Suprapubic skin (tissue), 4 donors: ENCODE measurements around the gene KDM8. TPM values are rescaled to one million over a fixed set of nuclear protein-coding genes. Genes with fewer than 3 reads are reported as not detected.
"Not testable (repeated sequence)": the region's sequence is repeated elsewhere in the genome, so short reads cannot be mapped to it uniquely, and the experiment has no call there.

Experiments used
- DNase-seq, 2 donors: peaks; one replicate each; pipeline ENCODE4 v3.0.0-alpha.2; 2019; ENCODE audit warnings: low spot score in 2 of 2
- H3K27ac ChIP-seq: fragments of 200-600 bp; sonication (generic); one replicate; pipeline ENCODE4 v1.5.1; 2019
- H3K27me3 ChIP-seq: fragments of 200-600 bp; sonication (generic); one replicate; pipeline ENCODE4 v1.5.1; 2019
- H3K36me3 ChIP-seq: fragments of 200-600 bp; sonication (generic); one replicate; pipeline ENCODE4 v1.5.1; 2019
- H3K4me1 ChIP-seq: fragments of 200-600 bp; sonication (generic); one replicate; pipeline ENCODE4 v1.5.1; 2019
- H3K4me3 ChIP-seq: fragments of 200-600 bp; sonication (generic); one replicate; pipeline ENCODE4 v1.5.1; 2019; ENCODE audit warnings: mild to moderate bottlenecking
- H3K9me3 ChIP-seq: fragments of 200-600 bp; sonication (generic); one replicate; pipeline ENCODE4 v1.5.1; 2019
- EP300 ChIP-seq: sonication (generic); formaldehyde crosslinking; IDR thresholded peaks from one replicate; pipeline ENCODE4 v1.6.1; 2017; ENCODE audit warnings: antibody characterized with exemption
- POLR2A ChIP-seq, 2 donors: fragments of 450-650 bp; IDR thresholded peaks; one replicate each; pipeline ENCODE4 v1.6.1; 2017; ENCODE audit warnings: antibody characterized with exemption in 2 of 2, mild to moderate bottlenecking in 2 of 2, moderate library complexity in 2 of 2
- POLR2AphosphoS5 ChIP-seq, 3 donors: sonication (generic); formaldehyde crosslinking; IDR thresholded peaks; one replicate each; pipeline ENCODE4 v1.6.1; 2017; ENCODE audit warnings: antibody characterized with exemption in 3 of 3
- WGBS: methylation state at CpG from one replicate; pipeline ENCODE4 v1.1.5; 2018; 5-methylcytosine and 5-hydroxymethylcytosine counted together
- total RNA-seq, 4 donors: library from RNA; depleted of rRNA; stranded (reverse); fragments of >200 nt; gene quantifications; one replicate each; pipeline ENCODE4 v1.1.0, GENCODE V29; 2016
- TF ChIP-seq, protein P1 (sequence below), 2 donors: fragments of 200-600 bp in 1 of 2; fragments of 450-650 bp in 1 of 2; sonication (generic) in 1 of 2; IDR thresholded peaks; one replicate each; pipeline ENCODE4 v1.5.1; 2016 to 2019; ENCODE audit warnings: antibody characterized with exemption in 2 of 2, mild to moderate bottlenecking in 1 of 2, moderate library complexity in 1 of 2

The KDM8 gene
- total RNA-seq, 4 donors from 2014 or later, result 1.3 to 5.0 (median 3.7) TPM

DNA sequence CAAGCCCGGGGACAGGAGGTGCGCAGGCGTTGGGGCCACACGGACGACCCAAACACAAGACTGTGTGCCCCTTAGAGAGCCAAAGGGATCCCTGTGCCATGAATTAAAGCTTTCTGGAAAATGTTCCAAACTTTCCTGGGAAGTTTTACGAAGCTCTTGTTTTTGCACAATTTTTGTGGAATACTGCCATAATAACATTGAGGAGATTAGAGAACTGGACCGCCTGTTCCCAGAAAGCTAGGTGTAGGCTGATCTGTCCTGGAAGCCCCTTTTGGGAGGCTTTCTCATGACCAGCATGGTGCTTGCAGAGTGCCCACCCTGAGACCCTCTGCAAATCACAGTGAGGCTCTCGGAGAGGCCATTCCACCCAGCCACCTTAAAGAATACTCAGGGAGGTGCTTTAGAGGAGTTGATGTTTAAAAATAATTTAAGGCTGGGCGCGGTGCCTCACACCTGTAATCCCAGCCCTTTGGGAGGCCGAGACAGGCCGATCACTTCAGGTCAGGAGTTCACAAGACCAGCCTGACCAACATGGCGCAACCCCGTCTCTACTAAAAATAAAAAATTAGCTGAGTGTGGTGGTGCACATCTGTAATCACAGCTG lies 1.1 kb downstream of the KDM8 start:
- WGBS, result 60% methylated on average over 9 of the region's 14 CpGs
- Histone ChIP-seq H3K27ac (peak overlapping the region; percentile 98), H3K36me3 (no peaks in the 10 kb centered on the region), H3K4me3 (peak overlapping the region; percentile 76), H3K9me3 (no peaks in the 10 kb centered on the region), H3K4me1 (peaks cover 15% of the 10 kb centered on the region), H3K27me3 (no peaks in the 10 kb centered on the region)
- TF ChIP-seq POLR2A (IDR thresholded peaks at IDR 0.05), result no peak
- TF ChIP-seq EP300, result no peak
- TF ChIP-seq, protein P1, sequence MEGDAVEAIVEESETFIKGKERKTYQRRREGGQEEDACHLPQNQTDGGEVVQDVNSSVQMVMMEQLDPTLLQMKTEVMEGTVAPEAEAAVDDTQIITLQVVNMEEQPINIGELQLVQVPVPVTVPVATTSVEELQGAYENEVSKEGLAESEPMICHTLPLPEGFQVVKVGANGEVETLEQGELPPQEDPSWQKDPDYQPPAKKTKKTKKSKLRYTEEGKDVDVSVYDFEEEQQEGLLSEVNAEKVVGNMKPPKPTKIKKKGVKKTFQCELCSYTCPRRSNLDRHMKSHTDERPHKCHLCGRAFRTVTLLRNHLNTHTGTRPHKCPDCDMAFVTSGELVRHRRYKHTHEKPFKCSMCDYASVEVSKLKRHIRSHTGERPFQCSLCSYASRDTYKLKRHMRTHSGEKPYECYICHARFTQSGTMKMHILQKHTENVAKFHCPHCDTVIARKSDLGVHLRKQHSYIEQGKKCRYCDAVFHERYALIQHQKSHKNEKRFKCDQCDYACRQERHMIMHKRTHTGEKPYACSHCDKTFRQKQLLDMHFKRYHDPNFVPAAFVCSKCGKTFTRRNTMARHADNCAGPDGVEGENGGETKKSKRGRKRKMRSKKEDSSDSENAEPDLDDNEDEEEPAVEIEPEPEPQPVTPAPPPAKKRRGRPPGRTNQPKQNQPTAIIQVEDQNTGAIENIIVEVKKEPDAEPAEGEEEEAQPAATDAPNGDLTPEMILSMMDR (IDR thresholded peaks at IDR 0.05), result no peak
- no peak for TF ChIP-seq POLR2AphosphoS5 (IDR thresholded peaks at IDR 0.05)
- no peak for DNase-seq

DNA sequence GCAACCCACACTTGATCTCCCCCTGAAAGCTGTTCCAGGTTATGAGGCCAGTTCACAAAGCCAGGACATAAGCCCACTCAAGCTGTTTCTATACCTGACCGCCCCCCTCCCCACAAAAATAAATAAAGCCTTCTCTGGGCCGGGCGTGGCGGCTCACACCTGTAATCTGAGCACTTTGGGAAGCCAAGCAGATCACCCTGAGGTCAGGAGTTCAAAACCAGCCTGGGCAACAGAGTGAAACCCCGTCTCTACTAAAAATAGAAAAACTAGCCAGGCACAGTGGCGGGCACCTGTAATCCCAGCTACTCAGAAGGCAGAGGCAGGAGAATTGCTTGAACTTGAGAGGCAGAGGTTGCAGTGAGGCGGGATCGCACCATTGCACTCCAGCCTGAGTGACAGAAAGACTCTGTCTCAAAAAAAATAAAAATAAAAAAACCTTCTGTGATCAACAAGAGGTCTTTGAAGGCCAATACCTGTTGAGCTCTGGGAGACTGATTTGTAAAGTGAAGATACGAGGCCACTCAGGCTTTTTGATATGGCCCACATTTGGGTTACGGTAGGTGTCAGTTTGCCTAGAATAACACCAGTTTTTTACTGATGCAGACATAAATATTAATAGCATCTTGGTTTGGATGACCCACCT lies 2.2 kb downstream of the KDM8 start:
- H3K9me3 ChIP-seq, result no peaks in the 10 kb centered on the region
- TF ChIP-seq, protein P1 (IDR thresholded peaks at IDR 0.05), result no peak
- no peak for TF ChIP-seq EP300
- TF ChIP-seq POLR2AphosphoS5 (IDR thresholded peaks at IDR 0.05), result no peak
- TF ChIP-seq POLR2A (IDR thresholded peaks at IDR 0.05), result no peak
- peaks cover 15% of the 10 kb centered on the region for H3K4me1 ChIP-seq
- H3K27me3 ChIP-seq, result no peaks in the 10 kb centered on the region
- H3K36me3 ChIP-seq, result peaks cover 11% of the 10 kb centered on the region
- no peak for DNase-seq
- H3K4me3 ChIP-seq, result no peak overlapping the region
- H3K27ac ChIP-seq, result no peak overlapping the region
- 93% methylated on average over 10 of the region's 10 CpGs for WGBS

DNA sequence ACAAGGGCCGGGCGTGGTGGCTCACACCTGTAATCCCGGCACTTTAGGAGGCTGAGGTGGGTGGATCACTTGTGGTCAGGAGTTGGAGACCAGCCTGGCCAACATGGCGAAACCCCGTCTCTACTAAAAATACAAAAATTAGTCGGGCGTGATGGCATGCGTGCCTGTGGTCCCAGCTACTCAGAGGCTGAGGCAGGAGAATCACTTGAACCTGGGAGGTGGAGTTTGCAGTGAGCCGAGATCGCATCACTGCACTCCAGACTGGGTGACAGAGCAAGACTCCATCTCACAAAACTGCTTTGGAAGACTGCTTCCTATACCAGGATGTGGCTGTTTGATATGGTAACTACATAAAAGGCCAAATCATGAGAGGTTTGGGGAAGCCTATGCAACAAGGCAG lies 3.8 kb downstream of the KDM8 start:
- WGBS, result 91% methylated on average over 10 of the region's 10 CpGs
- peaks cover 15% of the 10 kb centered on the region for H3K4me1 ChIP-seq
- H3K27ac ChIP-seq, DNase-seq, H3K4me3 ChIP-seq, H3K9me3 ChIP-seq, H3K27me3 ChIP-seq: not testable (repeated sequence)
- H3K36me3 ChIP-seq, result peaks cover 21% of the 10 kb centered on the region

DNA sequence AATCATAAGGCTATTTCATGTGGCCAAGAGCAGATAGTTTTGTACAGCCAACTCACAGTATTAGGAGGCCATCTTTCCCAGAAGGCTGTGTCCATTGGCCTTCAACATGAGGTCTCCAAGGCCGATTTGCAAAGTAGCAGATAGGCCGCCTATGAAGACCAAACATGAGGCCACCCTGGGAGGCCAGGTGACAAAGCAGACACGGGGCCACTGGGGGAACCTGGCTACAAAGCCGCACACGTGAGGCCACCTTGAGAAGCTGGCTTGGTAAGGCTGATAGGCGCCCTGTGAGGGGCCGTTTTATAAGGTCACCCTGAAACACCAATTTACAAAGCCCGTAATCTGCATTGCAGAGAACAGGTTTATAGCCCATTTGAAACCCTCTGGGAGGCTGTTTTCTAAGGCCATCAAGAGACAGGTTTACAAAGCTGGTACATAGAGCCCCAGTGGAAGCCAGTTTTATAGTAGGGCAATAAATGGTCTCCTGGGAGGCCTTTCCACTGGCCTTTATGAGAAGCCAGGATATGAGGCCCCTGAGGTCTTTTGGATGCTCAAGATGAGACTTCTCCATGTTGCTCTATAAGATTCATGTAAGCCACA lies 4.9 kb downstream of the KDM8 start:
- Histone ChIP-seq H3K27ac (no peak overlapping the region), H3K27me3 (no peaks in the 10 kb centered on the region), H3K4me1 (peaks cover 10% of the 10 kb centered on the region), H3K36me3 (peaks cover 21% of the 10 kb centered on the region), H3K4me3 (no peak overlapping the region), H3K9me3 (no peaks in the 10 kb centered on the region)
- no peak for DNase-seq
- 92% methylated on average over 8 of the region's 8 CpGs for WGBS
- TF ChIP-seq, protein P1 (IDR thresholded peaks at IDR 0.05), result no peak
- TF ChIP-seq POLR2A (IDR thresholded peaks at IDR 0.05) (no peak), POLR2AphosphoS5 (IDR thresholded peaks at IDR 0.05) (no peak), EP300 (no peak)

DNA sequence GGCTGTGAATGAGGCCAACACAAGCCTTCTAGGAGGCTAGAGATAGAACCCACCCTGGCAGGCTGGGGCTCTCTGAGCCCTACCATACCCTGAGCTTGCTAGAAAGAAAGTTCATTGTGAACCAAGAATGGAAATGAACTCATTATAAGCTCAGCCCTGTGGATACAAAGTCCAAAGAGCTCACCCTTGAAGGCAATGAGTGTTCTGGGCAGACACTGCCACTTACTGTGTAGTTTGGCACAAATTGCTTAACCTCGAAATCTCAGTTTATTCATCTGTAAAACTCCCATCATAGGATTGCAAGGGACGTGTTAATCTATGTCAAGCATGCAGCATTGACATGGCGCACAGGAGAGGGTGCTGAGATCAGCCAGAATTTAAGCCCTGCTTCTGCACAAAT lies 5.5 kb downstream of the KDM8 start:
- H3K4me3 ChIP-seq, result no peak overlapping the region
- peaks cover 9% of the 10 kb centered on the region for H3K4me1 ChIP-seq
- 95% methylated on average over 3 of the region's 3 CpGs for WGBS
- H3K9me3 ChIP-seq, result no peaks in the 10 kb centered on the region
- no peak overlapping the region for H3K27ac ChIP-seq
- TF ChIP-seq, protein P1 (IDR thresholded peaks at IDR 0.05), result no peak
- TF ChIP-seq POLR2A (IDR thresholded peaks at IDR 0.05), result no peak
- TF ChIP-seq EP300, result no peak
- TF ChIP-seq POLR2AphosphoS5 (IDR thresholded peaks at IDR 0.05), result no peak
- H3K27me3 ChIP-seq, result no peaks in the 10 kb centered on the region
- H3K36me3 ChIP-seq, result peaks cover 21% of the 10 kb centered on the region
- no peak for DNase-seq
